SU-DHL-6 (cell line): Measurements from ENCODE around the gene NAA15.

ENCODE experiments used
- H2AFZ ChIP-seq: fragments of 200-600 bp; sonication (generic); 2 replicates; pipeline ENCODE4 v1.6.1; 2014; ENCODE audit warnings: low read depth, mild to moderate bottlenecking, moderate library complexity, mixed read lengths, antibody characterized with exemption, low read length; ENCODE audit not compliant: severe bottlenecking
- H3F3A ChIP-seq: fragments of 200-600 bp; shearing (Covaris generic); 2 replicates; pipeline ENCODE4 v1.6.0; 2016; ENCODE audit warnings: antibody characterized with exemption, mild to moderate bottlenecking; ENCODE audit not compliant: insufficient read depth
- H3K27ac ChIP-seq: fragments of 200-600 bp; sonication (generic); 2 replicates; pipeline ENCODE4 v1.5.1; 2016; ENCODE audit warnings: low read depth, mild to moderate bottlenecking, low read length, moderate library complexity, mixed read lengths
- H3K27me3 ChIP-seq: fragments of 200-600 bp; sonication (generic), shearing (Covaris generic); 2 replicates; pipeline ENCODE4 v1.6.0; 2014; ENCODE audit warnings: mild to moderate bottlenecking, low read length
- H3K36me3 ChIP-seq: fragments of 200-600 bp; sonication (generic); 2 replicates; pipeline ENCODE4 v1.6.1; 2014; ENCODE audit warnings: mild to moderate bottlenecking, low read length, mixed read lengths
- H3K4me2 ChIP-seq: fragments of 300-600, 200-600 bp; shearing (Covaris generic), sonication (generic); 2 replicates; pipeline ENCODE4 v1.6.0; 2014; ENCODE audit warnings: low read length, low read depth, mild to moderate bottlenecking; ENCODE audit not compliant: poor library complexity, severe bottlenecking
- H3K4me3 ChIP-seq: fragments of 200-600 bp; sonication (generic); 2 replicates; pipeline ENCODE4 v1.5.1; 2014; ENCODE audit warnings: antibody characterized with exemption, low read length, mild to moderate bottlenecking, mixed read lengths; ENCODE audit not compliant: insufficient read depth, poor library complexity, severe bottlenecking
- H3K79me2 ChIP-seq: fragments of 200-600 bp; sonication (generic); 2 replicates; pipeline ENCODE4 v1.6.1; 2014; ENCODE audit warnings: mild to moderate bottlenecking, low read length, moderate library complexity; ENCODE audit not compliant: insufficient read depth
- H3K9ac ChIP-seq: fragments of 200-600 bp; sonication (generic); 2 replicates; pipeline ENCODE4 v1.7.0; 2014; ENCODE audit warnings: mild to moderate bottlenecking, low read length
- H3K9me2 ChIP-seq: fragments of 200-600 bp; sonication (generic); replicated peaks from 2 replicates; pipeline ENCODE4 v1.6.1; 2014; ENCODE audit warnings: low read length; ENCODE audit not compliant: insufficient read depth
- H3K9me3 ChIP-seq: fragments of 200-600 bp; sonication (generic); 2 replicates; pipeline ENCODE4 v1.6.1; 2014; ENCODE audit warnings: low read length, mixed read lengths; ENCODE audit not compliant: insufficient read depth
- H4K20me1 ChIP-seq: fragments of 200-600 bp; sonication (generic); 2 replicates; pipeline ENCODE4 v1.6.1; 2014; ENCODE audit warnings: low read depth, mild to moderate bottlenecking, antibody characterized with exemption, low read length, moderate library complexity, mixed read lengths
- CTCF ChIP-seq: fragments of 200-600 bp; sonication (generic); IDR thresholded peaks from one replicate; pipeline ENCODE4 v1.5.1; 2017; ENCODE audit warnings: antibody characterized with exemption, mild to moderate bottlenecking, low read length, moderate library complexity; ENCODE audit not compliant: insufficient read depth, poor library complexity, severe bottlenecking
- EZH2phosphoT487 ChIP-seq: fragments of 200-600 bp; sonication (generic), shearing (Covaris generic); conservative IDR thresholded peaks from 2 replicates; pipeline ENCODE4 v1.6.1; 2018; ENCODE audit warnings: mild to moderate bottlenecking, antibody characterized with exemption, low read length, moderate library complexity, mixed read lengths

NAA15 gene

GRCh38 chr4:139454111-139455045 is 153.1 kb downstream of the NAA15 start, which contains the start of gene RAB33B:
Gene RAB33B, plus strand, starts transcription at chr4:139454121. Its CDS starts 75 bp downstream, at chr4:139454196.
- Histone ChIP-seq H3K9ac (peak within 1 kb of the TSS; percentile 86), H3K36me3 (no peaks in the 10 kb centered on the region), H3K9me3 (no peaks in the 10 kb centered on the region), H3K79me2 (peaks cover 49% of the 10 kb centered on the region), H3K4me3 (peak within 1 kb of the TSS; percentile 87), H3F3A (peaks cover 9% of the 10 kb centered on the region), H3K9me2 (no peaks in the 10 kb centered on the region), H4K20me1 (no peaks in the 10 kb centered on the region), H3K4me2 (peak within 1 kb of the TSS; percentile 98), H2AFZ (peak within 1 kb of the TSS; percentile 93), H3K27me3 (no peaks in the 10 kb centered on the region), H3K27ac (peak within 1 kb of the TSS; percentile 89)
- TF ChIP-seq EZH2phosphoT487: no peak
- TF ChIP-seq CTCF: no peak

GRCh38 chr4:139455126-139455538 is 153.8 kb downstream of the NAA15 start:
- Histone ChIP-seq H3K27me3 (no peaks in the 10 kb centered on the region), H3K79me2 (peaks cover 53% of the 10 kb centered on the region), H2AFZ (no peak overlapping the region), H3K4me2 (peak overlapping the region; percentile 98), H3K9me2 (no peaks in the 10 kb centered on the region), H3K36me3 (no peaks in the 10 kb centered on the region), H3K4me3 (peak overlapping the region; percentile 87), H3K9ac (peak overlapping the region; percentile 86), H3K9me3 (no peaks in the 10 kb centered on the region), H3F3A (peaks cover 9% of the 10 kb centered on the region), H4K20me1 (no peaks in the 10 kb centered on the region), H3K27ac (no peak overlapping the region)
- TF ChIP-seq EZH2phosphoT487 (no peak), CTCF (no peak)

- no peak overlapping the region for H3K27ac ChIP-seq
- no peaks in the 10 kb centered on the region for H3K9me2 ChIP-seq
- H2AFZ ChIP-seq: no peak overlapping the region
- H3K9ac ChIP-seq: no peak overlapping the region
- H3K36me3 ChIP-seq: no peaks in the 10 kb centered on the region
- H3F3A ChIP-seq: peaks cover 9% of the 10 kb centered on the region
- H3K79me2 ChIP-seq: peaks cover 63% of the 10 kb centered on the region
- no peaks in the 10 kb centered on the region for H4K20me1 ChIP-seq
- H3K4me2 ChIP-seq: peak overlapping the region; percentile 98
- H3K4me3 ChIP-seq: no peak overlapping the region
- no peaks in the 10 kb centered on the region for H3K27me3 ChIP-seq
- H3K9me3 ChIP-seq: no peaks in the 10 kb centered on the region
- TF ChIP-seq EZH2phosphoT487 (no peak), CTCF (no peak)
Observed at GRCh38 chr4:139457318-139457717, 156.0 kb downstream of the NAA15 start.
